ENCODE results near the gene HMGN3.

The HMGN3 gene

GRCh38 chr6:79184641-79185040 lies 49.8 kb downstream of the HMGN3 start:
- DNase-seq (ENCODE audit: low read depth): no peak

GRCh38 chr6:79184086-79184485 lies 50.4 kb downstream of the HMGN3 start:
- no peak for DNase-seq (ENCODE audit: low read depth)

- DNase-seq (ENCODE audit: low read depth): no peak
These were observed 54.4 kb downstream of the HMGN3 start for GRCh38 chr6:79180052-79180451.

- no peak for DNase-seq (ENCODE audit: low read depth)
These were observed 61.1 kb downstream of the HMGN3 start for GRCh38 chr6:79173378-79173777.

- no peak for DNase-seq (ENCODE audit: low read depth)
These were observed 63.5 kb downstream of the HMGN3 start for GRCh38 chr6:79170959-79171358.

- no peak for DNase-seq (ENCODE audit: low read depth)
These were observed 64.1 kb downstream of the HMGN3 start for GRCh38 chr6:79170431-79170830.

- DNase-seq (ENCODE audit: low read depth): no peak
These were observed 65.8 kb downstream of the HMGN3 start for GRCh38 chr6:79168695-79168980.

- DNase-seq (ENCODE audit: low read depth): no peak
These were observed 66.4 kb downstream of the HMGN3 start for GRCh38 chr6:79167931-79168694.

GRCh38 chr6:79159846-79160245 lies 74.6 kb downstream of the HMGN3 start:
- DNase-seq (ENCODE audit: low read depth): no peak

- DNase-seq (ENCODE audit: low read depth): no peak
These were observed 75.5 kb downstream of the HMGN3 start for GRCh38 chr6:79158856-79159516.

GRCh38 chr6:79157961-79158644 lies 76.4 kb downstream of the HMGN3 start:
- DNase-seq (ENCODE audit: low read depth): no peak

- no peak for DNase-seq (ENCODE audit: low read depth)
These were observed 82.2 kb downstream of the HMGN3 start for GRCh38 chr6:79152269-79152737.

All from CMK (cell line).